Neutrophil (primary cell): ENCODE measurements around the gene CIAO3.

Experiments
- H3K27ac ChIP-seq: fragments of 200-600 bp; sonication (generic); 2 replicates; pipeline ENCODE4 v1.5.1; 2016; ENCODE audit warnings: mild to moderate bottlenecking, moderate library complexity
- H3K27me3 ChIP-seq: fragments of 200-600 bp; sonication (generic); 2 replicates; pipeline ENCODE4 v1.6.0; 2016; ENCODE audit warnings: mild to moderate bottlenecking
- H3K36me3 ChIP-seq: fragments of 200-600 bp; sonication (generic); 2 replicates; pipeline ENCODE4 v1.5.1; 2017
- H3K4me1 ChIP-seq, 2 experiments: fragments of 200-600 bp in 1 of 2; sonication (generic) in 1 of 2; 1 replicate in 1 of 2; 2 replicates in 1 of 2; pipeline versions ENCODE4 v1.5.1 to v1.6.1; 2013 to 2016; ENCODE audit warnings: low read depth in 1 of 2, low read length in 1 of 2, mild to moderate bottlenecking in 1 of 2, moderate library complexity in 1 of 2; ENCODE audit not compliant: control insufficient read depth in 1 of 2, insufficient read depth in 1 of 2
- H3K4me3 ChIP-seq, 2 experiments: fragments of 200-600 bp in 1 of 2; sonication (generic) in 1 of 2; 1 replicate in 1 of 2; 2 replicates in 1 of 2; pipeline ENCODE4 v1.5.1; 2013 to 2016; ENCODE audit warnings: low read depth in 1 of 2, low read length in 1 of 2, mild to moderate bottlenecking in 1 of 2, moderate library complexity in 1 of 2
- H3K9me3 ChIP-seq: fragments of 200-600 bp; sonication (generic); 2 replicates; pipeline ENCODE4 v1.5.1; 2016
- TF ChIP-seq, protein P1 (sequence below): fragments of 200-600 bp; sonication (generic); IDR thresholded peaks from 2 replicates; pipeline ENCODE4 v1.5.1; 2016; ENCODE audit warnings: antibody characterized with exemption

CIAO3 gene

GRCh38 chr16:782258-782657 lies 41.5 kb upstream of the CIAO3 start:
- H3K9me3 ChIP-seq: no peaks in the 10 kb centered on the region
- peaks cover 3 to 4% of the 10 kb centered on the region in 2 experiments for H3K4me1 ChIP-seq
- H3K4me3 ChIP-seq: no peak overlapping the region
- peaks cover 25% of the 10 kb centered on the region for H3K36me3 ChIP-seq
- no peak overlapping the region for H3K27ac ChIP-seq
- peaks cover 48% of the 10 kb centered on the region for H3K27me3 ChIP-seq
- TF ChIP-seq, protein P1, sequence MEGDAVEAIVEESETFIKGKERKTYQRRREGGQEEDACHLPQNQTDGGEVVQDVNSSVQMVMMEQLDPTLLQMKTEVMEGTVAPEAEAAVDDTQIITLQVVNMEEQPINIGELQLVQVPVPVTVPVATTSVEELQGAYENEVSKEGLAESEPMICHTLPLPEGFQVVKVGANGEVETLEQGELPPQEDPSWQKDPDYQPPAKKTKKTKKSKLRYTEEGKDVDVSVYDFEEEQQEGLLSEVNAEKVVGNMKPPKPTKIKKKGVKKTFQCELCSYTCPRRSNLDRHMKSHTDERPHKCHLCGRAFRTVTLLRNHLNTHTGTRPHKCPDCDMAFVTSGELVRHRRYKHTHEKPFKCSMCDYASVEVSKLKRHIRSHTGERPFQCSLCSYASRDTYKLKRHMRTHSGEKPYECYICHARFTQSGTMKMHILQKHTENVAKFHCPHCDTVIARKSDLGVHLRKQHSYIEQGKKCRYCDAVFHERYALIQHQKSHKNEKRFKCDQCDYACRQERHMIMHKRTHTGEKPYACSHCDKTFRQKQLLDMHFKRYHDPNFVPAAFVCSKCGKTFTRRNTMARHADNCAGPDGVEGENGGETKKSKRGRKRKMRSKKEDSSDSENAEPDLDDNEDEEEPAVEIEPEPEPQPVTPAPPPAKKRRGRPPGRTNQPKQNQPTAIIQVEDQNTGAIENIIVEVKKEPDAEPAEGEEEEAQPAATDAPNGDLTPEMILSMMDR: no peak

DNA sequence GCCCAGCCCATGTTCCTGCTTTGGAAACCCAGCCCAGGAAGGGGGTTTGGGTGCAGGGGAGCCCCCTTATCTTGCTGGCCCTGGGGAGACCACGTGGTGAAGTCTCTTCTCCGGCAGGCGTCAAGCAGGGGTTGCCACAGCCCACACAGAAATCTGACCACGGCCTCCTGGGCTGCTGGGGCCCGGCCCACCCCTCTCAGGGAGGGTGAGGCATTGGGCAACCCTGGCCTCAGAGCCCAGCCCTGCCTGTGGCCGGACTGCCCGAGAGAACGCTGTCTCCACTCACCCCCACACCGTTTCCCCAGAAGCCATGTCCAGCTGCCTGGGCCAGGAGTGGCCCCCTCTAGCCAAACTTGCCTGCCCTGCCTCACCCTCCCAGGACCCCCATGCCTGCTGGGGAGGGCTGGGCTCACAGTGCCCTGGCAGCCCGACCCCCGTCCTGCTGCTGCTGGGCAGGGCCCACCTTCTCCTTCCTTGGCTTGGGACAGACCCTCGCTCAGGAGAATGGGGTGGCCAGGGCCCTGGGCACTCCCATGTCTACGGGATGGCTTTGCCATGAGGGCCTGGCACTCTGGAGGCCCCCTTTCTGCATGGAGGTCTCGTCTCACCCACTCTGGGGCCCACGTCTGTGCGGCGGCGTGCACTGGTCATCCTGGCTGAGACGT lies 40.7 kb upstream of the CIAO3 start:
- peaks cover 56% of the 10 kb centered on the region for H3K27me3 ChIP-seq
- TF ChIP-seq, protein P1: no peak
- no peak overlapping the region for H3K27ac ChIP-seq
- peaks cover 18% of the 10 kb centered on the region for H3K36me3 ChIP-seq
- H3K4me3 ChIP-seq: no peak overlapping the region
- no peaks in the 10 kb centered on the region for H3K9me3 ChIP-seq
- no peaks in the 10 kb centered on the region for H3K4me1 ChIP-seq

DNA sequence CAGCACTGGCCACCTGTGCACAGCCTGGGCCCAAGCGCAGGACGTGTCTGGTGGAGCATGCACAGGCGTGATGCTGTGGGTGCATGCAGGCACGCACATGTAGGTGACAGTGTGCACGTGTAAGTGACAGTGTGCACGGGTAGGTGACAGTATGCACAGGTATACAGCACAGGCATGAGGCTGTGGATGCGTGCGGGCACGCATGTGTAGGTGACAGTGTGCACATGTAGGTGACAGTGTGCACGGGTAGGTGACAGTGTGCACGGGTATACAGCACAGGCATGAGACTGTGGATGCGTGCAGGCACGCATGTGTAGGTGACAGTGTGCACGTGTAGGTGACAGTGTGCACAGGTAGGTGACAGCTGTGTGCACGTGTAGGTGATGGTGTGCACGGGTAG lies 39.5 kb upstream of the CIAO3 start:
- TF ChIP-seq, protein P1: no peak
- H3K9me3 ChIP-seq: no peaks in the 10 kb centered on the region

GRCh38 chr16:779561-779960 lies 38.8 kb upstream of the CIAO3 start:
- Histone ChIP-seq H3K27ac (no peak overlapping the region), H3K27me3 (peaks cover 60% of the 10 kb centered on the region), H3K9me3 (no peaks in the 10 kb centered on the region), H3K4me3 (no peak overlapping the region), H3K36me3 (no peaks in the 10 kb centered on the region), H3K4me1 (no peaks in the 10 kb centered on the region)
- TF ChIP-seq, protein P1: no peak

More for the DNA sequence above, 39.5 kb upstream of the CIAO3 start:
- Histone ChIP-seq H3K4me1 (no peaks in the 10 kb centered on the region), H3K4me3 (no peak overlapping the region), H3K36me3 (peaks cover 7% of the 10 kb centered on the region), H3K27ac (no peak overlapping the region), H3K27me3 (peaks cover 60% of the 10 kb centered on the region)

DNA sequence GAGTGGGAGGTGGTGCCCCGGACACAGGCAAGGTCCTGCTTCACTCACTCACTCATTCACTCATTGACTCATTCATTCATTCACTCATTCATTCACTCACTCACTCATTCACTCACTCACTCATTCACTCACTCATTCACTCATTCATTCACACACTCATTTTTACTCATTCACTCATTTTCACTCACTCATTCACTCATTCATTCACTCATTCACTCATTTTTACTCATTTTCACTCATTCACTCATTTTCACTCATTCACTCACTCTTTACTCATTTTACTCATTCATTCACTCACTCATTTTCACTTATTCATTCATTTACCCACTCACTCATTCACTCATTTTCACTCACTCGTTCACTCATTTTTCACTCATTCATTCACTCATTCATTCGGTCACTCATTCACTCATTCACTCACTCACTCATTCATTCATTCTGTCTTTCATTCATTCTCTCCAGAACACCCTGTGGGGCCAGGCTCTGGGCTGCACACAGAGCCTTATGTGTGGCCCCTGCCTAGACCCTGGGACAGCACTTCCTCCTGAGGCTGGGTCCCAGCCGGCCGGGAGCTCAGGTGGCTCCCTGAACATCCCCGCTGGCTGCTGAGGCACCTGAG lies 38.2 kb upstream of the CIAO3 start:
- Histone ChIP-seq H3K27ac (no peak overlapping the region), H3K4me3 (no peak overlapping the region), H3K36me3 (no peaks in the 10 kb centered on the region), H3K27me3 (peaks cover 60% of the 10 kb centered on the region), H3K9me3 (no peaks in the 10 kb centered on the region), H3K4me1 (no peaks in the 10 kb centered on the region)
- TF ChIP-seq, protein P1: no peak
